ENCODE data around the gene STK38L. TPM values are rescaled to one million over a fixed set of nuclear protein-coding genes. Genes with fewer than 3 reads are reported as not detected.

STK38L gene
- total RNA-seq, 4 donors from 2014 or later, result 26.9 to 69.3 (median 49.9) TPM

DNA sequence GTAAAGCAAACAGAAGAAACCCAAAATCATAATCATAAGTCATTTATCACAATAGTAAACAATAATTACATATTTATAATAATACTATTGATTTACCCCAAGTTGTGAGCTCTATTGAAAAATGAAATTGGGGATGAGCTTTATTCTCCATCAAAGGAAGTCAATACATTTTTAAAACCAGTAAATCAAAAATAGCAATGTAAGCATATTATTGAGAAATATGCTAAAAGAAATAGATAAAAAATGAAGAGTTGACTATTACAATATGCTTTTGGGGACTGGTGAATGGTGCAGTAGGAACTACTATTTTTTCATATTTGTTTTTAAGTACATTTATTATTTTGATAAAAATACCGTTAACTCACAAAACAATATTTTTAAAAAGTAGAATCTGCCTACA, 31.2 kb upstream of the STK38L start:
- no peaks in the 10 kb centered on the region for H3K27me3 ChIP-seq
- no peak for DNase-seq
- no peak overlapping the region for H3K27ac ChIP-seq
- H3K4me3 ChIP-seq, result no peak overlapping the region
- intact Hi-C loops (cut with DNase I; ENCODE audit: low total_unique reads), result no loop called here
- H3K36me3 ChIP-seq, result no peaks in the 10 kb centered on the region
- H3K4me1 ChIP-seq, result no peaks in the 10 kb centered on the region
- TF ChIP-seq POLR2A (IDR thresholded peaks at IDR 0.05), result no peak
- TF ChIP-seq CTCF (IDR thresholded peaks at IDR 0.05), result no peak
- no peaks in the 10 kb centered on the region for H3K9me3 ChIP-seq

DNA sequence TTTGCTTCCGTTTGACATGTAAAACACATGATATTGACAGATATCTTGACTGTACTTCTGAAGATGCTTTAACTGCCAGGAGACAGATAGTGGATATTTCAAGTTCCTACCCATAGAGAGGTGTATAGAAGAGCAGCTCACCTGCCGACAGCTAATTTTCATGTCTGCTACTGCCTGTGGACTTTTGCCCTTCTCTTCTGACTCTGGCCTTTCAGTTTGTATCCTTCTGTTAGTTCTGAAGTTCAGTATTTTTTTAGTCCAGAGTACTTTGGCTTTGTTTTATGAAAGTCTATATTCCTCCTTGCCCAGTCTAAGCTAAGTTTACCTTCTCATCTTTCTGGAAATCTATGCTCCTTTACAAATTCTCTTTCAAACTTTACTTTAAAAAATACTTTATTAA, 30.8 kb upstream of the STK38L start:
- intact Hi-C loops (cut with DNase I; ENCODE audit: low total_unique reads), result no loop called here
- TF ChIP-seq POLR2A (IDR thresholded peaks at IDR 0.05), result no peak
- no peak for TF ChIP-seq CTCF (IDR thresholded peaks at IDR 0.05)

GRCh38 chr12:27213830-27214787, 30.0 kb upstream of the STK38L start:
- H3K27ac ChIP-seq, result no peak overlapping the region
- H3K9me3 ChIP-seq, result no peaks in the 10 kb centered on the region
- no peak overlapping the region for H3K4me3 ChIP-seq
- H3K4me1 ChIP-seq, result no peaks in the 10 kb centered on the region
- TF ChIP-seq CTCF (IDR thresholded peaks at IDR 0.05), result no peak
- TF ChIP-seq POLR2A (IDR thresholded peaks at IDR 0.05), result no peak
- no peak for DNase-seq
- no peaks in the 10 kb centered on the region for H3K27me3 ChIP-seq
- H3K36me3 ChIP-seq, result no peaks in the 10 kb centered on the region
- intact Hi-C loops (cut with DNase I; ENCODE audit: low total_unique reads), result no loop called here

More for the DNA sequence above, 30.8 kb upstream of the STK38L start:
- no peaks in the 10 kb centered on the region for H3K36me3 ChIP-seq
- no peak overlapping the region for H3K27ac ChIP-seq
- no peak overlapping the region for H3K4me3 ChIP-seq
- no peaks in the 10 kb centered on the region for H3K9me3 ChIP-seq
- DNase-seq, result no peak
- no peaks in the 10 kb centered on the region for H3K4me1 ChIP-seq
- H3K27me3 ChIP-seq, result no peaks in the 10 kb centered on the region

DNA sequence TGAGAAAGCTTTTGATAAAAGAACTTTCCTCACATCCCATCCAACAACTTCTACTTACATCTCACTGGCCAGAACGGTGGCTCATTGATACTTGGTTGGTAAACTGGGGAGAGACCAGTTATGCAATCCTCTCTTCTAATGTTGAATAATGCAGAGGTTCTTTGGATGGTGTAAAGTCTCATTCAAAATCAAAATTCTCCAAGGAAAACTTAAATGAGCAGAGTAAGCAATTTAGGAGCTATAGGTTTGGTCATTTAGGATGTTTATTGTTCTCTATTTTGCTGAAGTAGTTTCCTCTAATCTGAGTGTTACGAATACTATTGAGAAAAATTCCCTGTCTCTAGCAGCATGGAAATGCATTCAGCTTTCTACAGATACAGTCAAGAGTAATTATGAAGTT, 26.5 kb upstream of the STK38L start:
- H3K27me3 ChIP-seq, result no peaks in the 10 kb centered on the region
- H3K36me3 ChIP-seq, result no peaks in the 10 kb centered on the region
- DNase-seq, result no peak
- no peaks in the 10 kb centered on the region for H3K9me3 ChIP-seq
- H3K4me1 ChIP-seq, result no peaks in the 10 kb centered on the region
- TF ChIP-seq POLR2A (IDR thresholded peaks at IDR 0.05), result no peak
- H3K27ac ChIP-seq, result no peak overlapping the region
- intact Hi-C loops (cut with DNase I; ENCODE audit: low total_unique reads), result no loop called here
- no peak overlapping the region for H3K4me3 ChIP-seq

DNA sequence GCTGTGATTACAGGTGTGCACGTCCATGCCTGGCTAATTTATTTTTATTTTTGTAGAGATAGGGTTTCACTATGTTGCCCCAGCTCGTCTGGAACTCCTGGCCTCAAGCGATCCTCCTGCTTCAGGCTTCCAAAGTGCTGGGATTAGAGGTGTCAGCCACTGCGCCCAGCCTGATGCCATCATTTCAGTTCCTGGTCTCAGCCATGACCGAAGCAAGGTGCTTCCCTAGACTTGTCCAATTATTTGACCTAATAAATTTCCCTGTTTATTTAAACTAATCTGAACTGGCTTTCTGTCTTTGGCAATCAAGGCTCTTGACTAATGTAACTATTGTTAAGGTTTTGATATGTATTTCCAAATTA, 24.4 kb upstream of the STK38L start:
- intact Hi-C loops (cut with DNase I; ENCODE audit: low total_unique reads), result no loop called here
- H3K27ac ChIP-seq, result no peak overlapping the region

More for the DNA sequence above, 24.4 kb upstream of the STK38L start:
- no peak for DNase-seq
- no peak overlapping the region for H3K4me3 ChIP-seq
- no peaks in the 10 kb centered on the region for H3K4me1 ChIP-seq
- TF ChIP-seq POLR2A (IDR thresholded peaks at IDR 0.05), result no peak
- no peak for TF ChIP-seq CTCF (IDR thresholded peaks at IDR 0.05)
- no peaks in the 10 kb centered on the region for H3K9me3 ChIP-seq
- H3K36me3 ChIP-seq, result no peaks in the 10 kb centered on the region
- H3K27me3 ChIP-seq, result no peaks in the 10 kb centered on the region
